ENCODE data around the gene GRB7.
"Not testable (repeated sequence)": the region's sequence is repeated elsewhere in the genome, so short reads cannot be mapped to it uniquely, and the experiment has no call there.

The GRB7 gene

GRCh38 chr17:39709998-39710964 lies 27.5 kb upstream of the GRB7 start:
- no peak for DNase-seq

GRCh38 chr17:39711071-39711470 lies 26.7 kb upstream of the GRB7 start:
- not testable (repeated sequence) for DNase-seq

DNA sequence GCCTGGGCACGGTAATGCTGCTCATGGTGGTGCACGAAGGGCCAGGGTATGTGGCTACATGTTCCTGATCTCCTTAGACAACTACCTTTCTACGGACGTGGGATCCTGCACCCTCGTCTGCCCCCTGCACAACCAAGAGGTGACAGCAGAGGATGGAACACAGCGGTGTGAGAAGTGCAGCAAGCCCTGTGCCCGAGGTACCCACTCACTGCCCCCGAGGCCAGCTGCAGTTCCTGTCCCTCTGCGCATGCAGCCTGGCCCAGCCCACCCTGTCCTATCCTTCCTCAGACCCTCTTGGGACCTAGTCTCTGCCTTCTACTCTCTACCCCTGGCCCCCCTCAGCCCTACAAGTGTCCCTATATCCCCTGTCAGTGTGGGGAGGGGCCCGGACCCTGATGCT lies 25.9 kb upstream of the GRB7 start:
- no peak for DNase-seq

GRCh38 chr17:39714234-39714633 lies 23.5 kb upstream of the GRB7 start:
- DNase-seq = no peak

GRCh38 chr17:39715375-39716072 lies 22.2 kb upstream of the GRB7 start:
- DNase-seq = no peak

DNA sequence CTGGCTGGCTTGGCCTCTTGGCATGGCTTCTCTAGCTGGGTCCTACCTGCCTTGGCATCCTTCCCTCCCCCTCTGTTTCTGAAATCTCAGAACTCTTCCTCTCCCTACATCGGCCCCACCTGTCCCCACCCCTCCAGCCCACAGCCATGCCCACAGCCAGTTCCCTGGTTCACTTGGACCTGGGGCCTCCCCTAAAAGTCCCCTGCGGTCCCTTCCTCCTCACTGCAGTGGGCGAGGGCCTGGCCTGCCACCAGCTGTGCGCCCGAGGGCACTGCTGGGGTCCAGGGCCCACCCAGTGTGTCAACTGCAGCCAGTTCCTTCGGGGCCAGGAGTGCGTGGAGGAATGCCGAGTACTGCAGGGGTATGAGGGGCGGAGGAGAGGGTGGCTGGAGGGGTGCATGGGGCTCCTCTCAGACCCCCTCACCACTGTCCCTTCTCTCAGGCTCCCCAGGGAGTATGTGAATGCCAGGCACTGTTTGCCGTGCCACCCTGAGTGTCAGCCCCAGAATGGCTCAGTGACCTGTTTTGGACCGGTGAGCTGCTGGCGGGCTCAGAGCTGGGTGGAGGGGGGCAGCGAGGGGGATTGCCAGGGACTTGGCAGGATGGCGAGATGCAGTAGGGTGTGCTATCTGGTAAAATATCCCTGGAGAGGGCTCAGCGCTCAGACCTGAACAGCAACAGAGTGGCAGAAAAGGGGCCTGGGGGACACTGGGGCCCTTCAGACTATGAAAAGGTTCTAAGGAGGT lies 21.5 kb upstream of the GRB7 start:
- no peak for DNase-seq

DNA sequence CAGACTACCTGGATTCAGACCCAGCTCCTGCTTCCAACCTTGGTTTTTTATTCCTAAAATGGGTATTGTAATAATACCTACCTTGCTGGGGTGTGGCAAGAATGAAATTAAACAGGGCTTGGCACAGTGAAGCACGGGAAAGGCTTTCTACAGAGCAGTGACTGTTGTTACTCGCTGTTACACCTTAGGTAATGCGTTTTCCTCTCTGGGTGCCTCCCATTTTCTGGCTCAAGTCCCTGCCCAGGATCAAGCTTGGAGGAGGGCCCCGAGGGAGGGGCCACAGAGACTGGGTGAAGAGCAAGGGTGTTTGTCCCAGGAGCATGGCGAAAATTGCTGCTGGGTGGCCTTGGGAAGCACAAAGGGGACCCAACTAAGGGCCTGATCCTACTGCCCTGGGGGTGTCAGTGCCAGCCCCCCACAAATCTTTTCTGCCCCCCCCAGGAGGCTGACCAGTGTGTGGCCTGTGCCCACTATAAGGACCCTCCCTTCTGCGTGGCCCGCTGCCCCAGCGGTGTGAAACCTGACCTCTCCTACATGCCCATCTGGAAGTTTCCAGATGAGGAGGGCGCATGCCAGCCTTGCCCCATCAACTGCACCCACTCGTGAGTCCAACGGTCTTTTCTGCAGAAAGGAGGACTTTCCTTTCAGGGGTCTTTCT lies 20.7 kb upstream of the GRB7 start:
- DNase-seq = no peak

GRCh38 chr17:39717660-39718059 lies 20.1 kb upstream of the GRB7 start:
- no peak for DNase-seq

DNA sequence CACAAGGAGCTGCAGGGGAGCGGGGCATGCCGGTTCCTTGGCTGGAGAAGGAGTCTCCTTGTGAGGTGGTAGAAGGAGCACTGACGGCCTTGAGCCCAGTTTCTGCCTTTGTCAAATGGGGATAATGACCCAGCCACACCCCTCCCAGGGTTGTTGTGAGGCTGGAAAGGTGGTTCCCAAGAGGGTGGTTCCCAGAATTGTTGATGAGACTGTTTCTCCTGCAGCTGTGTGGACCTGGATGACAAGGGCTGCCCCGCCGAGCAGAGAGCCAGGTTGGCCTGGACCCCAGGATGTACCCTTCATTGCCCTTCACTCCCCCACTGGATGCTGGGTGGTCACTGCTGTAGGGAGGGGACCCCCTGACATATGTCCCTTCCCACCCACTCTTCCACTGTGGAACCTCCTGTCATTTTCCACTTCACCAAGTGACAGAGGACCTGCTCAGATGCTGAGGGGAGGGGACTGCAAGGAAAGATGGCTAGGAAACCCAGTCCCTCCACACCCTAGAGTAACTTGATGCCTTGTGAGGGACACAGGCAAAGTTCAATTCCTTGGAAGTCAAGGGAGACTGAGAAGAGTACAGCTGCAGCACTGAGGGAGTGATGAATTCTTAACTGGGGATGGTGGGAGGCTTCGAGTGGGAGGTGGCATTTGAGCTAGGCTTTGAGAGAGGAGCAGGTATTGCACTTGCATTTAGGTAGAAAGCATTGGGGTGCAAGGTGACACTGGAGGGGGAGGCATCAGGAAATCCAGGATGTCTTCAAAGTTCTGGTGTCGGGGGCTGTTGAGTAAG lies 18.0 kb upstream of the GRB7 start:
- DNase-seq = no peak

DNA sequence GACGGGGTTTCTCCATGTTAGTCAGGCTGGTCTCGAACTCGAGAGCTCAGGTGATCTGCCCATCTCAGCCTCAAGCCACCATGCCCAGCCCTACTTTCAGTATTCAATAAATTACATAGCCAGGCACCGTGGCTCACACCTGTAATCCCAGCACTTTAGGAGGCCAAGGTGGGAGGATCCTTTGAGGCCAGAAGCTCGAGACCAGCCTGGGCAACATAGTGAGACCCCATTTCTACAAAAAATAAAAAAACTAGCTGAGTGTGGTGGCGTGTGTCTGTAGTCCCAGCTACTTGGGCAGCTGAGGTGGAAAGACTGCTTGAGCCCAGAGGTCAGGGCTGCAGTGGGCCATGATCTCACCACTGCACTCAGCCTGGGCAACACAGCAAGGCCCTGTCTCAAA lies 15.6 kb upstream of the GRB7 start:
- DNase-seq = no peak

- no peak for DNase-seq
Measured at GRCh38 chr17:39722965-39723848, 14.5 kb upstream of the GRB7 start.

DNA sequence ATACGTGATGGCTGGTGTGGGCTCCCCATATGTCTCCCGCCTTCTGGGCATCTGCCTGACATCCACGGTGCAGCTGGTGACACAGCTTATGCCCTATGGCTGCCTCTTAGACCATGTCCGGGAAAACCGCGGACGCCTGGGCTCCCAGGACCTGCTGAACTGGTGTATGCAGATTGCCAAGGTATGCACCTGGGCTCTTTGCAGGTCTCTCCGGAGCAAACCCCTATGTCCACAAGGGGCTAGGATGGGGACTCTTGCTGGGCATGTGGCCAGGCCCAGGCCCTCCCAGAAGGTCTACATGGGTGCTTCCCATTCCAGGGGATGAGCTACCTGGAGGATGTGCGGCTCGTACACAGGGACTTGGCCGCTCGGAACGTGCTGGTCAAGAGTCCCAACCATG lies 13.0 kb upstream of the GRB7 start:
- no peak for DNase-seq

- not testable (repeated sequence) for DNase-seq
Measured at GRCh38 chr17:39725923-39726322, 11.8 kb upstream of the GRB7 start.

- DNase-seq = no peak
Measured at GRCh38 chr17:39726617-39727016, 11.1 kb upstream of the GRB7 start.

DNA sequence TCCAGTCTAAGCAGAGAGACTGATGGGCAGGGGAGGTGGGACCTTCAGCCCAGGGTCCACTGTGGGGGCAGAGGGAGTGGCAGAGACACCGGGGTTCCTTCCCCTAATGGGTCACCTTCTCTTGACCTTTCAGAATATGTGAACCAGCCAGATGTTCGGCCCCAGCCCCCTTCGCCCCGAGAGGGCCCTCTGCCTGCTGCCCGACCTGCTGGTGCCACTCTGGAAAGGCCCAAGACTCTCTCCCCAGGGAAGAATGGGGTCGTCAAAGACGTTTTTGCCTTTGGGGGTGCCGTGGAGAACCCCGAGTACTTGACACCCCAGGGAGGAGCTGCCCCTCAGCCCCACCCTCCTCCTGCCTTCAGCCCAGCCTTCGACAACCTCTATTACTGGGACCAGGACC lies 10.2 kb upstream of the GRB7 start:
- DNase-seq = no peak

GRCh38 chr17:39729280-39729851 lies 8.4 kb upstream of the GRB7 start:
- no peak for DNase-seq

- peak; percentile 6 for DNase-seq
Measured at GRCh38 chr17:39730095-39730921, 7.4 kb upstream of the GRB7 start, which contains the start of gene MIEN1. Gene MIEN1 (minus strand): TSS chr17:39730532. CDS start chr17:39730495, 37 bp downstream.

- no peak for DNase-seq
Measured at GRCh38 chr17:39732586-39732985, 5.2 kb upstream of the GRB7 start.

- no peak for DNase-seq
Measured at GRCh38 chr17:39735882-39736281, 1.9 kb upstream of the GRB7 start.
